MM.1S (cell line): ENCODE results near the gene ATP8B3.

Experiments used
- DNase-seq: peaks from one replicate; pipeline ENCODE4 v3.0.0-alpha.2; 2015
- H2AFZ ChIP-seq: fragments of 300-600 bp; sonication (generic); 2 replicates; pipeline ENCODE4 v1.6.0; 2016; ENCODE audit warnings: antibody characterized with exemption, low read length
- H3F3A ChIP-seq: fragments of 300-600 bp; sonication (generic); 2 replicates; pipeline ENCODE4 v1.6.1; 2016; ENCODE audit warnings: mild to moderate bottlenecking, antibody characterized with exemption, low read length, moderate library complexity, mixed read lengths; ENCODE audit not compliant: insufficient read depth
- H3K27ac ChIP-seq: fragments of 300-600 bp; sonication (generic); 2 replicates; pipeline ENCODE4 v1.5.1; 2016; ENCODE audit warnings: mild to moderate bottlenecking, low read length
- H3K27me3 ChIP-seq: fragments of 300-600 bp; sonication (generic); replicated peaks from 2 replicates; pipeline ENCODE4 v1.6.0; 2016; ENCODE audit warnings: low read length; ENCODE audit not compliant: insufficient read depth
- H3K36me3 ChIP-seq: fragments of 300-600 bp; sonication (generic); replicated peaks from 2 replicates; pipeline ENCODE4 v1.6.1; 2016; ENCODE audit warnings: mild to moderate bottlenecking, low read length, mixed read lengths; ENCODE audit not compliant: insufficient read depth
- H3K4me1 ChIP-seq: fragments of 300-600 bp; sonication (generic); 2 replicates; pipeline ENCODE4 v1.6.1; 2016; ENCODE audit warnings: low read length, mixed read lengths
- H3K4me2 ChIP-seq: fragments of 300-600 bp; sonication (generic); 2 replicates; pipeline ENCODE4 v1.6.0; 2016; ENCODE audit warnings: low read depth, low read length
- H3K4me3 ChIP-seq: fragments of 300-600 bp; sonication (generic); 2 replicates; pipeline ENCODE4 v1.5.1; 2016; ENCODE audit warnings: low read length, mixed read lengths
- H3K79me2 ChIP-seq: fragments of 300-600 bp; sonication (generic); 2 replicates; pipeline ENCODE4 v1.6.1; 2016; ENCODE audit warnings: mixed run types, low read length, mixed read lengths
- H3K9ac ChIP-seq: fragments of 300-600 bp; sonication (generic); 2 replicates; pipeline ENCODE4 v1.6.1; 2016; ENCODE audit warnings: low read length, mixed read lengths
- H3K9me2 ChIP-seq: fragments of 300-600 bp; sonication (generic); replicated peaks from 2 replicates; pipeline ENCODE4 v1.6.1; 2016; ENCODE audit warnings: mild to moderate bottlenecking, low read length, mixed read lengths; ENCODE audit not compliant: insufficient read depth
- H3K9me3 ChIP-seq: fragments of 300-600 bp; sonication (generic); replicated peaks from 2 replicates; pipeline ENCODE4 v1.6.1; 2016; ENCODE audit warnings: mild to moderate bottlenecking, low read length, mixed read lengths; ENCODE audit not compliant: insufficient read depth
- H4K20me1 ChIP-seq: fragments of 300-600 bp; sonication (generic); 2 replicates; pipeline ENCODE4 v1.6.1; 2016; ENCODE audit warnings: mild to moderate bottlenecking, low read length, moderate library complexity, mixed read lengths; ENCODE audit not compliant: insufficient read depth
- CTCF ChIP-seq: fragments of 300-600 bp; sonication (generic); IDR thresholded peaks from 2 replicates; pipeline ENCODE4 v1.5.1; 2016; ENCODE audit warnings: antibody characterized with exemption, low read length, mixed read lengths
- EZH2 ChIP-seq: fragments of 300-600 bp; sonication (generic); optimal IDR thresholded peaks from 2 replicates; pipeline ENCODE3; 2017; ENCODE audit warnings: low read depth, mild to moderate bottlenecking, antibody characterized with exemption, low read length, mixed read lengths
- EZH2phosphoT487 ChIP-seq: fragments of 300-600 bp; sonication (generic); IDR thresholded peaks from 2 replicates; pipeline ENCODE4 v1.6.1; 2018; ENCODE audit warnings: antibody characterized with exemption, low read length

The ATP8B3 gene

GRCh38 chr19:1845125-1845515 is 33.0 kb upstream of the ATP8B3 start:
- Histone ChIP-seq H3K4me1 (peaks cover 18% of the 10 kb centered on the region), H3K36me3 (no peaks in the 10 kb centered on the region), H3K79me2 (peaks cover 83% of the 10 kb centered on the region), H3K9me3 (no peaks in the 10 kb centered on the region), H3F3A (peaks cover 10% of the 10 kb centered on the region), H4K20me1 (peaks cover 47% of the 10 kb centered on the region), H3K9me2 (no peaks in the 10 kb centered on the region), H3K27me3 (no peaks in the 10 kb centered on the region), H3K4me3 (no peak overlapping the region), H3K4me2 (no peak overlapping the region), H3K9ac (no peak overlapping the region), H2AFZ (no peak overlapping the region), H3K27ac (no peak overlapping the region)
- no peak for DNase-seq
- TF ChIP-seq CTCF, result no peak

- no peak overlapping the region for H3K9ac ChIP-seq
- no peak overlapping the region for H3K27ac ChIP-seq
- DNase-seq, result no peak
- TF ChIP-seq EZH2 (no peak), CTCF (no peak), EZH2phosphoT487 (no peak)
- H3K4me1 ChIP-seq, result peaks cover 18% of the 10 kb centered on the region
- H3K4me2 ChIP-seq, result no peak overlapping the region
- peaks cover 51% of the 10 kb centered on the region for H4K20me1 ChIP-seq
- H2AFZ ChIP-seq, result no peak overlapping the region
- no peaks in the 10 kb centered on the region for H3K9me2 ChIP-seq
- H3K9me3 ChIP-seq, result no peaks in the 10 kb centered on the region
- H3K36me3 ChIP-seq, result no peaks in the 10 kb centered on the region
- peaks cover 7% of the 10 kb centered on the region for H3F3A ChIP-seq
- H3K27me3 ChIP-seq, result no peaks in the 10 kb centered on the region
- H3K79me2 ChIP-seq, result peaks cover 85% of the 10 kb centered on the region
- no peak overlapping the region for H3K4me3 ChIP-seq
Measured at GRCh38 chr19:1844513-1845124, 32.5 kb upstream of the ATP8B3 start.

GRCh38 chr19:1843646-1844394 is 31.7 kb upstream of the ATP8B3 start:
- H3K9ac ChIP-seq, result no peak overlapping the region
- H3K4me2 ChIP-seq, result no peak overlapping the region
- H3K79me2 ChIP-seq, result peaks cover 92% of the 10 kb centered on the region
- no peak for TF ChIP-seq EZH2phosphoT487
- no peak for TF ChIP-seq CTCF
- no peak for TF ChIP-seq EZH2
- H4K20me1 ChIP-seq, result peaks cover 55% of the 10 kb centered on the region
- no peaks in the 10 kb centered on the region for H3K9me2 ChIP-seq
- no peak overlapping the region for H2AFZ ChIP-seq
- H3K9me3 ChIP-seq, result no peaks in the 10 kb centered on the region
- no peak overlapping the region for H3K4me3 ChIP-seq
- H3F3A ChIP-seq, result peaks cover 1% of the 10 kb centered on the region
- DNase-seq, result no peak
- no peak overlapping the region for H3K27ac ChIP-seq
- H3K4me1 ChIP-seq, result peaks cover 12% of the 10 kb centered on the region
- no peaks in the 10 kb centered on the region for H3K36me3 ChIP-seq
- no peaks in the 10 kb centered on the region for H3K27me3 ChIP-seq
